ENCODE results near the gene SNCAIP.

SNCAIP gene

DNA sequence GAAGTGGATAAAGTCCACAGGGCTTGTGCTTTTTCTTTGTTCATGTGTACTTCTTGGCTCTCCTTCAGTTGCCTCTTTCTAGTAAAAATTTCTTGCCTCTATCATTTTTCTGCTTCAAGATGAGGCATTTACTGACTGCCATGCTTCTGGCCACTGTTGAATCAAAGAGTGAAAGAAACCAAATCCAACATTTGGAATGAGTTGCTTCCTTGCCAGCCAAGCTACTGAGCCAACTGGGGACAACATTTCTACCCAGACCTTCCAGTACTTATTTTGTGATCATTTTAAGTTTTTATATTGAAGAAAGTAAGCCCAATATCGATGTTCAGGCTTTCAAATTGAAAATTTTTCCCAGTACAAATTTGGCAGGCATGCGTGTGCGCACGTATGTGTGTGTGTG is 73.2 kb downstream of the SNCAIP start:
- Histone ChIP-seq H3K79me2 (ENCODE audit: insufficient read depth, low read length) (no peaks in the 10 kb centered on the region), H3F3A (ENCODE audit: insufficient read depth) (no peaks in the 10 kb centered on the region), H3K9me3 (ENCODE audit: insufficient read depth, low read length) (no peaks in the 10 kb centered on the region), H3K4me3 (ENCODE audit: insufficient read depth, low read length, poor library complexity, severe bottlenecking) (no peak overlapping the region), H4K20me1 (ENCODE audit: low read depth, low read length) (no peaks in the 10 kb centered on the region), H3K4me2 (ENCODE audit: low read depth, low read length, poor library complexity, severe bottlenecking) (no peak overlapping the region), H3K27me3 (ENCODE audit: low read length) (no peaks in the 10 kb centered on the region), H3K9me2 (replicated peaks; ENCODE audit: insufficient read depth, low read length) (no peaks in the 10 kb centered on the region), H3K9ac (ENCODE audit: low read length) (no peak overlapping the region), H2AFZ (ENCODE audit: low read depth, low read length, severe bottlenecking) (no peak overlapping the region), H3K27ac (ENCODE audit: low read depth, low read length) (no peak overlapping the region), H3K36me3 (ENCODE audit: low read length) (no peaks in the 10 kb centered on the region)
- TF ChIP-seq, protein P1, sequence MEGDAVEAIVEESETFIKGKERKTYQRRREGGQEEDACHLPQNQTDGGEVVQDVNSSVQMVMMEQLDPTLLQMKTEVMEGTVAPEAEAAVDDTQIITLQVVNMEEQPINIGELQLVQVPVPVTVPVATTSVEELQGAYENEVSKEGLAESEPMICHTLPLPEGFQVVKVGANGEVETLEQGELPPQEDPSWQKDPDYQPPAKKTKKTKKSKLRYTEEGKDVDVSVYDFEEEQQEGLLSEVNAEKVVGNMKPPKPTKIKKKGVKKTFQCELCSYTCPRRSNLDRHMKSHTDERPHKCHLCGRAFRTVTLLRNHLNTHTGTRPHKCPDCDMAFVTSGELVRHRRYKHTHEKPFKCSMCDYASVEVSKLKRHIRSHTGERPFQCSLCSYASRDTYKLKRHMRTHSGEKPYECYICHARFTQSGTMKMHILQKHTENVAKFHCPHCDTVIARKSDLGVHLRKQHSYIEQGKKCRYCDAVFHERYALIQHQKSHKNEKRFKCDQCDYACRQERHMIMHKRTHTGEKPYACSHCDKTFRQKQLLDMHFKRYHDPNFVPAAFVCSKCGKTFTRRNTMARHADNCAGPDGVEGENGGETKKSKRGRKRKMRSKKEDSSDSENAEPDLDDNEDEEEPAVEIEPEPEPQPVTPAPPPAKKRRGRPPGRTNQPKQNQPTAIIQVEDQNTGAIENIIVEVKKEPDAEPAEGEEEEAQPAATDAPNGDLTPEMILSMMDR (IDR thresholded peaks at IDR 0.05; ENCODE audit: insufficient read depth, low read length, poor library complexity, severe bottlenecking), result no peak
- TF ChIP-seq EZH2phosphoT487 (conservative IDR thresholded peaks at IDR 0.05; ENCODE audit: low read length), result no peak

DNA sequence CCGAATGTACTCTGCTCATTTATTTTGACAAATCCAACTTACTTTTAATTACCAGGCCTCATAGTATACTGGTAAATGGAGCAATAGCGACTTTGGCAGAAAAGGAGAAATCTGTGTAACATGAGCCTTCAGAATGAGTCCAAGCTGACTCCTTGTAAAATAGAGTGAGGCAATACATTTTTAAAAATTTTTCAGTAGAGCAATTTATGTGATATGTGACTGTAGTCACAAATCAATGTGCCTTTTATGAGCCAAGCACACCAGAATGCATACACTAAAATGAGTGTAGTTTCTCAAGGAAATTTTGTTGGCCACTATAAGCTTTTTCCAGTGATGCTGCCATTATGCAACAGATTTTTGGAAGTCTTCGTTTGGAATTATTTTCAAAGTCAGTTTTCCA is 73.8 kb downstream of the SNCAIP start:
- Histone ChIP-seq H3F3A (ENCODE audit: insufficient read depth) (no peaks in the 10 kb centered on the region), H3K27me3 (ENCODE audit: low read length) (no peaks in the 10 kb centered on the region), H3K4me2 (ENCODE audit: low read depth, low read length, poor library complexity, severe bottlenecking) (no peak overlapping the region), H3K79me2 (ENCODE audit: insufficient read depth, low read length) (no peaks in the 10 kb centered on the region), H4K20me1 (ENCODE audit: low read depth, low read length) (no peaks in the 10 kb centered on the region), H3K9ac (ENCODE audit: low read length) (no peak overlapping the region), H3K9me2 (replicated peaks; ENCODE audit: insufficient read depth, low read length) (no peaks in the 10 kb centered on the region), H3K9me3 (ENCODE audit: insufficient read depth, low read length) (no peaks in the 10 kb centered on the region), H3K27ac (ENCODE audit: low read depth, low read length) (no peak overlapping the region), H3K4me3 (ENCODE audit: insufficient read depth, low read length, poor library complexity, severe bottlenecking) (no peak overlapping the region), H3K36me3 (ENCODE audit: low read length) (no peaks in the 10 kb centered on the region), H2AFZ (ENCODE audit: low read depth, low read length, severe bottlenecking) (no peak overlapping the region)
- TF ChIP-seq, protein P1 (IDR thresholded peaks at IDR 0.05; ENCODE audit: insufficient read depth, low read length, poor library complexity, severe bottlenecking), result no peak

DNA sequence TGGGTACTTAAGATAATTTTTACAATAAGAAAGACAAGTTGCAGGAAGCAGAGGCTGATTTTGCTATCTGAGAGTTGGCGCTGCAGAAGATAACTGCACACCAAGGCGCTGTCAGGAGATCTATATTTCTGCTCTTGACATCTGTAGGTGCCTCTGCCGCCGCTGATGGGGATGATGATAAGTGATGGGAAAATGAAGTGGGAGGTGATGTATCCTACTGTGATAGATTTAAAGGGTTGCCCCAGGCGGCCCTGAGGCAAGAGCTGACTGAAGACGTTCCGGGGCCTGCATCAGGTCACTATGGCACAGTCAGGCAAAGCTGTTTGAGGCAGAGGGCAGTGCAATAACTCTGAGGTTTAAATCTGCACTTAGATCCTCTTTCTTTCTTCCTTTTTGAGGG is 78.1 kb downstream of the SNCAIP start:
- TF ChIP-seq, protein P1 (IDR thresholded peaks at IDR 0.05; ENCODE audit: insufficient read depth, low read length, poor library complexity, severe bottlenecking), result no peak
- TF ChIP-seq EZH2phosphoT487 (conservative IDR thresholded peaks at IDR 0.05; ENCODE audit: low read length), result no peak
- Histone ChIP-seq H3K36me3 (ENCODE audit: low read length) (no peaks in the 10 kb centered on the region), H3K9ac (ENCODE audit: low read length) (no peak overlapping the region), H3K27me3 (ENCODE audit: low read length) (no peaks in the 10 kb centered on the region), H3F3A (ENCODE audit: insufficient read depth) (no peaks in the 10 kb centered on the region), H2AFZ (ENCODE audit: low read depth, low read length, severe bottlenecking) (no peak overlapping the region), H3K9me2 (replicated peaks; ENCODE audit: insufficient read depth, low read length) (no peaks in the 10 kb centered on the region), H3K79me2 (ENCODE audit: insufficient read depth, low read length) (no peaks in the 10 kb centered on the region), H3K4me3 (ENCODE audit: insufficient read depth, low read length, poor library complexity, severe bottlenecking) (no peak overlapping the region), H3K27ac (ENCODE audit: low read depth, low read length) (no peak overlapping the region), H3K4me2 (ENCODE audit: low read depth, low read length, poor library complexity, severe bottlenecking) (no peak overlapping the region), H4K20me1 (ENCODE audit: low read depth, low read length) (no peaks in the 10 kb centered on the region), H3K9me3 (ENCODE audit: insufficient read depth, low read length) (no peaks in the 10 kb centered on the region)

DNA sequence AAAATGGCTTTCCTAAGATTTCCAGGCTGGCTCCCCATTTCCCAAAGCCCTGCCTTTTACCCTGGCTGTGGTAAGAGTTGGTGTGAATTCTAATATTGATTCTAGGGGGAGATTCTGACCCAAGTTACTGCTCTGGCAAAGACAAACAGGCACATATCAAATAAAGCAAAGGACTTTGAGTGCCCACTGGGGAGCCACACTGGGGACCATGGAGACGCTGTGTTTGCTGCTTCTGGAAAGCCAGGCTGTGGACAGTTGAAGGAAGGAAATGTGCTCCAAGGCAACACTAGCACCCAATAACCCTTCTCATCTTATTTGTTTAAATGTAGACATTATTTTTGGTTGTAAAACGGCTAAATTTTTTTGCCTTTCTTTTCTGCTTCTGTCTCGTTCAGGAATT is 78.7 kb downstream of the SNCAIP start:
- no peaks in the 10 kb centered on the region for H3F3A ChIP-seq (ENCODE audit: insufficient read depth)
- TF ChIP-seq EZH2phosphoT487 (conservative IDR thresholded peaks at IDR 0.05; ENCODE audit: low read length), result no peak
- TF ChIP-seq, protein P1 (IDR thresholded peaks at IDR 0.05; ENCODE audit: insufficient read depth, low read length, poor library complexity, severe bottlenecking), result no peak
- H3K4me2 ChIP-seq (ENCODE audit: low read depth, low read length, poor library complexity, severe bottlenecking), result no peak overlapping the region
- H3K4me3 ChIP-seq (ENCODE audit: insufficient read depth, low read length, poor library complexity, severe bottlenecking), result no peak overlapping the region
- H3K9me3 ChIP-seq (ENCODE audit: insufficient read depth, low read length), result no peaks in the 10 kb centered on the region
- H3K36me3 ChIP-seq (ENCODE audit: low read length), result no peaks in the 10 kb centered on the region
- no peaks in the 10 kb centered on the region for H3K79me2 ChIP-seq (ENCODE audit: insufficient read depth, low read length)
- H3K27ac ChIP-seq (ENCODE audit: low read depth, low read length), result no peak overlapping the region
- H3K27me3 ChIP-seq (ENCODE audit: low read length), result no peaks in the 10 kb centered on the region
- H4K20me1 ChIP-seq (ENCODE audit: low read depth, low read length), result no peaks in the 10 kb centered on the region
- H2AFZ ChIP-seq (ENCODE audit: low read depth, low read length, severe bottlenecking), result no peak overlapping the region
- no peak overlapping the region for H3K9ac ChIP-seq (ENCODE audit: low read length)
- no peaks in the 10 kb centered on the region for H3K9me2 ChIP-seq (replicated peaks; ENCODE audit: insufficient read depth, low read length)
